HG03196 (cell line): ENCODE data around the gene NTF3.

Experiments used
- ATAC-seq: cut with Tn5 transposase; IDR thresholded peaks from one replicate; pipeline ENCODE4 v1.9.1; 2021; ENCODE audit not compliant: unreplicated experiment

NTF3 gene

DNA sequence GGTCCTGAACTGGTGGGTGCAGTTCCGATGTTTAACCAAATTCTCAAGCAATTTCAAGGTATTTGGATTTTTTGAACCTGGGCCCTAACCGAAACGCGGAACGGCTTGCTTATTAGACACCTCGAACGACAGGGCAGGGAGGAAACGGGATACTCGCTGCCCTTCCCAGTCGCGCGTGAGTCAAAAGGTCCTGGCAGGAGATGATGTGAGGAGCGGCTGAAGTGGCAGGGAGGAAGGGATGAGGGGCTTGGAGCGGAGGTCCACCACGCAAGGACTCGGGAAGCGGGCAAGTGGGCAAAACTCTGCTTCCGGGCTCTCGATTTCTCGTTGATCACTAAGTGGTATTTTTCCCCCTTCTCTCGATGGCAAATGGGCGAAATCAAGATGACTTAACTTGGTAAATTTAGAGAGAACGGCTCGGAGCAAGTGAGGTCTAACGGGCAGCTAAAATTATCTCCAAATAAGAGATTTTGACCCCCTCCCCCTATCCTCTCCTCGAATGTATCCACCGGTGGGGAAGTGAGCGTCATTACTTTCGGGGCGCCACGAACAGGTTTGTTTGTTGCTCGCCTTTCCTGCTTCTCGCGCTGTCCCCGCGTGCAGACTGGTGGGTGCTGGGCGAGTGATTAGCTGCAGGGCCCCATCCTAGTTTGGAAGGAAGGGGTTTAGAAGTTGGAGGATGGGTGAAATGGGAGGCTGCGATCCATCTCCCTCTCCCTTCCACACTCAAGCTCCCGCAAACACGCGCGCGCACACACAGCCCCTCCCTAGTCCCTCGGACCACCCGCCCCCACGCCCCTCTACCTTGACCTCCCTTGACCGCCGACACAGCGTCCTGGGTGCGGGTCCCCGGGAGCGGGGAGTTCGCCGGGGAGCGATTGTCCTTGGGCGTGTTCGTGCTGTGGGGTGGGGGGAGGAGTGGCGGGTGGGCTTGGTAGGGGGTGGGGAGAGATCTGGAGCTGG is 986 bp upstream of the NTF3 start:
- no peak for ATAC-seq

DNA sequence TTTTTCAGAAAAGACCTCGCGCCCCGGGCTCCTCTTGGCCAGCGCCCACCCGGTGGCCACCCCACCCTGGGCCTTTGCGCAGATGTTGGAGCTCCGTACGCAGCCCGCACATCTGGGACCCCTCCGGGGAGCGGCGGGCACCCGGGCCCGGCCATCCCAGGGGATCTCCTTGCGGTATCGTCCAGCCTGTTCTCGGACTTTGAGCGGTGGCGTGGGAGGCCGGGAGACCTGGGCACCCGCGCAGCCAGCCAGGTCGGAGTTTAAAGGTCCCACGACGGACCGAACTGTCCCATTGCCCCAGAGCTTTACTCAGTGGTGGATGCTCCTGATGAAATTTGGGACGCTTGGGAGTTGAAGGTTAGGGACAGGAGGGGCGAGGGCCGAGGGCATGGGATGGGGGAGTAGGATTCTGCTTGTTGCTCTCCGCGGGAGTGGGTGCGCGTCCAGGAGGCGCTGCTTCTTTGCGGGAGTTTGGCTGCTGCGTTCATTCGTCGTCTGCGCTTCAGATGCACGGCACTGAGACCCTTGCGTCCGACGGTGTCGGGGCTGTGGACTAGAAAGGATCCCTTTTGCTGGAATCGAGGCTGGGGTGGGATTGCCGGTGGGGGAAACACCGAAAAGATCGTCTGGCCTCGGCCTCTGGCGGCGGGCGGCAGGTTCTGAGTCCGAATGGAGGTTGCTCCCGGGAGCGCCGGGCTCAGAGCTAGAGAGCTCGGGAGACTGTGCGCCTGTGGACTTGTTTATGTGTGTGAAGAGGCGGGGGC is 1.4 kb downstream of the NTF3 start:
- ATAC-seq: no peak

DNA sequence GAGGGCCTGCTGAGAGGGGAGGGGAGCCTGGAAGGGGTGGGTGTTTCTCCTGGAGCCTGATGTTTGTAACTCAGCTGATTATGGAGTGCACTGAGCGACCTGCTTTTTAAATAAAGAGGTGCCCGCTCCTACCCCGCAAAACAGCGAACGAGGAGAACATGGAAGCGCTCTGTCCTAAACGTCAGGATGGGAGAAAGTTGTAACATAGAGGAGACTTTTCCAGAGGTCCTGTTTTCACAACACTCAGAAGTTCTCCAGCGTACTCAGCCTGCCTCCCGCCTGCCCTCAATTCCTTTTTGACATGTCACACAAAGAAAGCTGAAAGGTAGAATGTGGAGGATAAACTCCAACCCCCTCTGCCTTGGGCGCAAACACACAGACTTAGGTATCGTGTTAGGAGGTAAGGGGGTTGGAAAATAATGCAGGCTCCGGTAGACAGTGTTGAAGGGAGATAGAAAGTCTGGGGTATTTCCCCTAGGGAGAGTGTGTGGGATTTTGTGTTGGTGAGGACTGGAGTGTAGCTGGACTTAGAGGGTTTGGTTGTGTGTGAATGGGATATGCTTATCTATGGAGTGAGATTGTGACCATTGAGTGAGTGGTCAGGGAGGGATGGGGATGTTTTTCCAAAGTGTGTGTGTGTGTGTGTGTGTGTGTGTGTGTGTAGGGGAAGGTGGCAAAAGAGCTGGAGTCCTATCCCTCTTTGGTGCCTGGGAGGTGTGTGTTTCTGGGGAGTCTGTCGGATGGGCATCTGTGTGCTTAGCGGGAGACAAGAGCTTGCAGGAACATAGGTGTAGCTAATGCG is 2.1 kb downstream of the NTF3 start:
- ATAC-seq: no peak

DNA sequence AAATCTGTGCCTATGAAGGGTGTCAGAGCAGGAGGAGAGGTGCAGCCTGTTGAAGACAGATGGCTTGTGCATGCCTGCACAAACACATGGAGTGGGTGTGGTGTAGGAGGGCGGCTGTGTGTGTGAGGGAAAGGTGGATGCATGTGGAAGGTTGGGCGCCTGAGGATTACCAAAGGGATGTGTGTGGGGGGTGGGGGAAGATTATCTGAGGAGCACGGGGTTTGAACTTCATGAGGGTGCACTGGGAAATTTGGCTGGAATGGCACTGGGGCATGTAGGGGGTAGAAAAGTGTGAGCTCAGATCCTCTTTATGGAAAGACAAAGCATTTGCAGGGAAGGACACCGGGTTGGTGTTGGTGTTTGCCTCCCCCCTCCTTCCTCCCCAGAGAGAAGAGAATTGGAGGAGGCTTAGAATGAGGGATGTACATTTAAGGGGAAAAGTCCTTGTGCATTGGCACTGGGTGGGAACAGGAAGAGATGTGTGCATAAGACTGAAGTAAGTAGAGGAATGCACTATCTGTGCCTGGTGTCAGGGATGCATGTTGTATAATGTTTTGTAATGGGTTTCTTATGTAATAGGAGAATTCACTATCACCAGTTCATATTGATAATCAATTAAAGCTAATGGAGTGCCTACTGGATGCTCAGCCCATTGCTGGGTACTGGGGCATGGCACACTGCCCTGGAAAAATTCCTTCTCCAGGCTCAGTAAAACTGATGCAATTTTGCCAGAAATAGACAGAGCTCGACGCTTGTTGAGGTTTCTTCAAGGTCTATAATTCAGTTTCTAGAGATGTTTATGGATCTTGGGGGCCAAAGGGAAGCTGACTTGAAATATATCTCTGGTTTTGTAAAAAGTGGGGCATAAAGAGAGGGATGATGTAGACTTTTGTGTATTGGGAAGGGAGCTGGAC is 3.0 kb downstream of the NTF3 start:
- ATAC-seq: no peak

DNA sequence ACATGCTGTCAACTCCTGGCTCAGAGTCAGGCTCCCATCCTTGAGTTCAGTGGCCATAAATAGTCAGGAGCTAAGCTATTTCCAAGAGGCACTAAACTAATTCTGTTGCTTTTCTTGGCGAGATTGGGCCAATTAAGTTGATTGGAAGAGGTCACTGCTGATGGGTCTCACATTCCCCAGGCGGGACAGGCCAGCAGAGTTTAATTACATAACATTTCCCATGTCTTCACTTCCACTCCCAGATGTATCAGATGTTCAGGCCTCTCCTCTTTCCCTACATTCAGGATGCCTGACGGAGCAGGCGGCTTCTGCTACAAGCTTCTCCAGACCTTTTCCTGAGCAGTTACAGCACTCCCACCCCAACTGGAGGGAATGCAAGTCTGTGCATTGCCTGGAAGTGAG is 5.3 kb downstream of the NTF3 start:
- no peak for ATAC-seq

DNA sequence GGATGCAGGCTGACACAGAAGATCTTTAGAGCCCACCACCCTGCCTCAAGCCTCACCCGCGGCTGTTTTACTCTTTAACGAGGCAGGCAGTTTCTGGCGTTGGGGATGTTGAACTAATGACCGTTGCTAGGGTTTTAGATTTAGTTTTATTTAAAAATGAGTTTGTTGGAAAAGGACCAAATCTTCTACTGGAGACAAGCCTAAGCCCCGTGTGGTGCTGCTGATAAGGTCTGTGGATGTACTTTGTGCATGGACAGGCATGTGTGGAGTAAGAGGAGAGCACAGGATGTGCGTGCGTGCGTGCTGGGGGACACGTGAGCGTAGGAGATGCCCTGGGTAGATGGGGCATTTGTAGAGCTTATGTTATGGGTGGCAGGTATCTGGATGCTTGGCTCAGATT is 5.7 kb downstream of the NTF3 start:
- ATAC-seq: no peak

DNA sequence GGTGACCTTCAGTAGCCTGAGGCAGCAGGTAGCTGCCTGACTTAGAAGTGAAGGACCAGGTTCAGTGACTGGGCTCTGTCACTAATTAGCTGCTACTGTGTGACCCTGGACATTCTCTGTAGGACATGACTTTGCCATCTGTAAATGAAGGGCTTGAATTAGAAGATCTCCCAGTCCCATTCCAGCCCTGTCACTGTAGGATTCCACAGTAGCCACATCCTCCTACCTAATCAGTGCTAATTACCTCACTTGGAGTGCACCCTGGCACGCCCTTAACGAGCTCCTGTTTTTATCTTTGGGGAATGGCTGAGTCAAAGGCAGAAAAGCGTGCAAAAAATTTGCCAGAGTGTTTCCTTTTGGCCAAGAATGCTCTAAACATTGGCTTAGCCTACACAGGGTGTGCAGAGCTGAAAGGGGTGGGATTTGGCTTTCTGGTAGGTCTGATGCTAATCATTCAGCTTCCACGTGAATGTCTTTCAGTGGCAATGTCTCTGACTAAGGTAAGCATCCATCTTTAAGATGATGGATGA is 6.8 kb downstream of the NTF3 start:
- ATAC-seq: no peak

DNA sequence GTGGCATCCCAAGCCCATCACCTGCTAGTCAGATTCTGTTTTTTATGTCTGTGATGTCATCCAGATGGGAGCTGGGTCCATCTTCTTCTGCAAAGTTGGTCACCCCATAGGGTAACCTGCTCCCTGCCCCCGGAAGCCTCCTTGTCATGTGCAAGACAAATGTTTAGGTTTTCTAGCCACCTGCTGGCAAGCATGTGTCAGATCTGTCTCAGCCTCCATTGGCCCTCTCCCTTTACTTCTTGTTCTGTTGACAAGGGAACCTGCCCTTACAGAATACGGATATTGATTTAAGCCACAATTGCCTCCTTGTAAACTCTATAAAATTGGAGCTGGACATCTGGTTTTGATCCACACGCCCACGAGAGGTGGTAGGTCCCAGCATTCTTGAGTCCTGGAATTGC is 7.5 kb downstream of the NTF3 start:
- ATAC-seq: no peak

DNA sequence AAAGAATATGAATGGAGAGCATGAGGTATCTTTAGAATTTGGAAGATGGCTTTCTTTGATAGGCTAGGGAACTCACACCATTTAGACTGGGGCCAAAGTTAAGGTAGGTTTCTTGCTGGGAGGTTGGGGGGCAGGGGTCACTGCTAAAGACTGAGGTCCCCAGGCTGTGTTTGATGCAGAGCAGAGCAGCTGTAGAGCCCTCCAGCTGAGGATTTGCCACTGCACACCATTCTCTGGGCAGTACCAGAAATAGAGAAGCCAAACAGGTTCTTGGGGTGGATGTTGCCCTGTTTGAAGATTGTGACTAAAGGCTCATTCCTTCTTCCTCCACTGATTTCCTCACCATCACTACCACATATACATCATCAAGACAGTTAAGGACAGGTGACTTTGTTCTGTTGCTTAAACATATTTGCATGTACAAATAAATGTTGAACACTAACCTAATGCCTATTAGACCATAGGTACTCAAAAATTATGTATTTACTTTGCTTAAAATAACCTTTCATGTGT is 7.9 kb downstream of the NTF3 start:
- no peak for ATAC-seq

DNA sequence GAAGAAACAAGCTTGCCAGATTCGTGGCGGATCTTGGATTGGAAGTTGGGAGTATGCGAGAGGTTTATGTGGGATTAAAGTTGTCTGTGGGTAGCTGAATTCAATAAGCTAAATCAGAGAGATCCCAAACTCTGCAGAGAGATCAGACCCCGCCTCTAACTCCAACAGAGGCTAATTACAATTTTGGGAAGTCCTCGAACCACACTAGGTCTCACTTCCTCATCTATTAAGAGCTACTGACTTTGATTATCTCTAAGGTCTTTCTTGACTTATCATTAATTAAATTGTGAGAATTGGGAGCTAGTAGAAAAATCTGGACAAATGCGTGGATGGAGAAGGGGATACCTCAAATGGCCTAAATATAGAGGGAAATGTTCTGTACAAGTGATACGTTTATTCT is 9.1 kb downstream of the NTF3 start:
- ATAC-seq: no peak

DNA sequence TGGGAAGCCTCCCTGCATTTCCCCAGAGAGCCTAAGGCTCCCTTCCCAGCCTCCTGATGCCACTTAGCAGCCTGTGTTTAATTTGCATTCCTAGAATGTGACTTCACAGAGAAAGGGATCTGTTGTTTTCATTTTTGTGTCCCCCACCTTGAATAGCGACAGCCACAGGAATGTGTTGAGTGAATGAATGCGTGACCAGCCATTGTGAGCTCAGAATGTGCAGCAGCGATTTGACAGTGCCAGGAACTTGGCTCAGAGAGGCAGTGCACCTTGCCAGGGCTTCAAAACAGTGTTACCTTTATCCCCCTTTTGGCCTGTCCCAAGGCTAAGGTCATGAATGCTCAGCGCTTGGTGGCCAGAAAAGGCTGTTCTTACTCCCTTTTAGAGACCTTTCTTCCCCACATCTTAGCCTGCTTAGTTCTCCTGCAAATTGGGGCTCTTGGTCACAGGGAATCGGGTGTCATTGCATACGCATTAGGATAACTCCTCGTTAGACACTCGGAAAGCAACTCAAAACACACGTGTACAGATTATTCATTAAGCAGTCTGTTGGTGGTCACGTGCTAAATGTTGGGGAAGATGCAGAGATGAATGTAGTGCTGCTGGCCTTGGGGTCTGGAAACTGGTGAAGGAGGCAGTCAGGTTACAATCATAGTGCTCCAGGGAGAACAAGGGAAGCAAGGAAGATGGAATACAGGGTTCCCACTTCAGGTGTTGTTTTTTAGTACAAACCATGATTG is 9.8 kb downstream of the NTF3 start:
- no peak for ATAC-seq

DNA sequence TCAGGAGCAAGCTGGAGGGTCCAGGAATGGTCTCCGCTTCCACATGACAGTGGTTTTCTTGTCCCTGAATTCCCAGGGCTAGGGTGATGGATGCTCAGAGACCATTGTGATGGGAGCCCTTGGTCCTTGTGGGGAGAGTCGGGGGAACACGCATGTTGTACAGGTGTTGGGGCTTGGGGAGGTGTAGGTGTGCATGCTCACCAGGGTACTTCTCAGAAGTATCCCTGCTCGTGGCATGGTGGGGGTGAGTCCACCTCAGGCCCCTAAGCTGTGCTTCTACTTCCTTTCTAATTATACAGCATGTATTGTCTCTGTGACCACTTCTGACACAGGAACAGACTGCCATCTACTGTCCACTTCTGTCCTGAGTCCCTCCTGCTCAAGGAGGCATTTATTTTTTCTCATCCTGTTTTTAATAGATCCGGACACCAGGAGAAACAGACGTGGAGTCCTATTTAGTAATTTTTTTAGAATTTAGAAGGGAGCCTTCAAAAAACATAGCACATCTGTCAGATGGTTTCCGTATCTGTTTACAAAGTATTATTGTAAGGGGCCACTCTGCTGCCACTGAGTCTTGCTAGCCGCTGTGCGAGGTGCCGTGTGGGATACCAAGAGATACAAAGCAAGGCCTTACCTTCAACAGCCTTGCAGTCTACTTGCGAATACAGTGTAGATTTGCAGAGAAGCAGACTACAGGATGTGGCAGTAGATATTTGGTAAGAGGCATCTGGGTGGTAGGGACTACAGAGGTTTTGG is 10.5 kb downstream of the NTF3 start:
- no peak for ATAC-seq

DNA sequence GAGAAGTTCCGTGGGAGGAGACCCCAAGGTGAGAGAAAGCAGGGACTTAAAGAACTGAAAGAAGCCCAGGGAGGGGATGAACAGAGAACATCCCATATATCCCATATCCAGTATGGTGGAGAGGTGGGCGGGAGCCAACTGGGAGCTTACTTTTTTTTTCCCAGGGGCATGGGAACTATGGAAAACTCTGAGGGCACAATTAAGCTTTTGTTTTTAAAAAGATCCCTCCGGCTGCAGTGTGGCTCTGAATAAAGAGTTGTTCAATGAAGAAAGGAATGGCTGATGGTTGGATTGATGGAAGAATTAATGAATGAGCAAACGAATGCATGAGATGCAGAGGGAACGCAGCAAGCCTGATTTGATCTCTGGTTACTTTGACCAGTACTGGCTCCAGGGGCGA is 12.6 kb downstream of the NTF3 start:
- ATAC-seq: no peak

DNA sequence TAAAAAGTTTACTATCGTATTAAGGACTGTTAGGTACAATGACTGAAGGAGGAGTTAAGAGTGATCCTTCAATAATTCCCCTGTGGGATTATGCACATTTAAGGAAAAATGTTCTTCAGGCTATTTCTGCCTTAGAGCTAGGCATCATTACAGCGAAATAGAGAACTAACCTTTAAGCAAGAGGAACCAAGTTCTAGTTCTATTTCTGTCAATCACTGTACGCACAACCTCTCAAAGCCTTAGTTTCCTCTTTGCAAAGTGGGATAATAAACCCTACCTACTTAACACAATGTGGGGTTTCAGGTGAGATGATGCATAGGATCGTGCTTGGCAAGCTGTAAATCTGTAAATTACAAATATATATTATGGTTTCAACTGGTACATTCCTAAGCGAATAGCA is 15.4 kb downstream of the NTF3 start:
- no peak for ATAC-seq

DNA sequence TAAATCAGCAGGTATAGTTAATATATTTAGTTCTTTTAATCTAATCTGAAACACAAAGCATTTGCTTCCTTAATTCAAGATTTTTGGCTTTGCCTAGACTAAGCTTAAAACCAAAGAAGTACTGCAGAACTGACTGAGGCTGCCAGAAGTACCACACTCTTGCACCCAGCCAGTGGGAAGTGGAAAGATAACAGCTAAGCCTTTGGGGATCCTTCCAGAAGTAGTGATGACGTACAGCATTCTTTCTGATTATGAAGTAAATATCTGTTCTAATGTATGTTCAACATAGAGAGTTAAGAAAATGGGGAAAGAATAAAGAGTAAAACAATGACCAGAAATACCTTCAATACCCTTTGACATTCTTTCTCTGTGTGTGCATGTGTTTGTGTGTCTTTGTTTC is 19.3 kb downstream of the NTF3 start:
- no peak for ATAC-seq

DNA sequence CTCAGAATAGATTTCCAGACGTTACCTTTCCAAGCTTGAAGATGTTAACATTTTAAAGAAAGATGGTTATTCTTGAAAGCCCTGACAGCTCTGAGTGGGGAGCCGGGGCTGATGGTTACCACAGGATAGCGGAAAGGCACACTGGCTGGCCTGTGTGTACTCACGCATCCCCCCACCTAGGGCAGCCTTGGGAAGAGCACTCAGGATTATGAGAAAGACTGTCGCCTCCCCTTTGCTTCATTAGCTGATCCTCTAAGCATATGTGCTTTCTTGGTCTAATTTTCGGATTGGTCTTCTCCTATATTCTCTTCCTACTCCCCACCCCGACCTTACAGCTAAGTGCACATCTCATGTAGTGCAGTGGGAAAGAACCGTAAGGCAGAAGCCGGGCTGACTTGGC is 20.7 kb downstream of the NTF3 start:
- no peak for ATAC-seq

DNA sequence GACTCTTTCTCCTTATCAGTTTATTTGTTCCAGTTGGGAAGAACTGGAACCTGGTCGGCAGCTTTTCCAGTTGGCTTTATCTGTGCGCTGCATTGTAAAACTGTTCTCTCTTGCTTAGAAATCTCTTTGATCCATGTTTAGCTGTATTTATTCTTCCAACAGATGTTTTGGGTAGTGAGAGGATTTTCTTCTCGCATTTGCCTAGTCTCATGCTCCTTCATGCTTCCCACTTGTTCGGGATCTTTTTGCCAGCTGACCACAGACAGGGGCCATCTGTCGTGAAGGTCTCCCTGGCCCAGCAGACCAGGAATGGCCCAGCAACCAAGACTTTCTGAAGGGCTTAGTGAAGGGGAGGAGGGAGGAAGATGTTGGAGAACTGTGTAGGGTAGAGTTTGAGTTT is 21.6 kb downstream of the NTF3 start:
- no peak for ATAC-seq

DNA sequence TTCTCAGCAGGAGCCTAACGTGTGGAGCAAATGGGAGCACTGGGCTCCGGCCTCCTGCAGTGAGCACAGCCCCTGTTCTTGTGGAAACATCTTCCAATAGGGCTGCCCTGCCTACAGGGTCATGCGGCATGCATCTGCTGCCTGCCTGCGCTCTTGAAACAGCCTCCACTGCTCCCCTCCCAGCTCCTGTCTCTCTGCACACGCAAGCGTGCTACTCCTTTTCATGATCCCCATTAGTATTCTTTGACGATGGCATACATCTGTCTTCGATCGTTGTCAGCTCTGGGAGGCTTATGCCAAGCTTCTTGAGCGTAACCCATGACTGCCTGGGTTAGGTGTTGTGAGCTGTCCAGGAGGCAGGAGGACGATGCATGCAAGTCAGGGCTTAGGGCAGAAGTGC is 23.1 kb downstream of the NTF3 start:
- ATAC-seq: no peak

DNA sequence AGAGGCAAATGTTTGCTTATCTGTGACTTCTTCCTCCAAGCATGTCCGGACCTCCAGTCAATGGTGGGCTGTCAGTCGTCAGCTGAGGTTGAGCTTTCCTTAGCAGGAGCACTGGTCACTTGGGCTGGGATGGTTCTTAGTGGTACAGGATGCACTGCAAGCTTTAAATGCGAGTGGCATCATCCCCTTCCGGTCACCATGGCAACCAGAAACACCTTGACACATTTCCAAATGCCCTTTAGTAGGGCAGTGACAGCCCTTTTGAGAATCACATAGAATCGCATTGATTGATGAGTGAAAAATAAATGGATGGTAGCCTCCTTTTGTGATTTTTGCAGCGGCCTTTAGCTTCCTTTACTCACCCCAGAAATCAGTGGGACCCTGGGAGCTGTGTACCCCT is 24.1 kb downstream of the NTF3 start:
- no peak for ATAC-seq
